Measurements from ENCODE around the gene SMIM26. TPM values are rescaled to one million over a fixed set of nuclear protein-coding genes. Genes with fewer than 3 reads are reported as not detected.

Gene SMIM26
- total RNA-seq, 4 donors from 2014 or later = 83.1 to 164 (median 112) TPM

DNA sequence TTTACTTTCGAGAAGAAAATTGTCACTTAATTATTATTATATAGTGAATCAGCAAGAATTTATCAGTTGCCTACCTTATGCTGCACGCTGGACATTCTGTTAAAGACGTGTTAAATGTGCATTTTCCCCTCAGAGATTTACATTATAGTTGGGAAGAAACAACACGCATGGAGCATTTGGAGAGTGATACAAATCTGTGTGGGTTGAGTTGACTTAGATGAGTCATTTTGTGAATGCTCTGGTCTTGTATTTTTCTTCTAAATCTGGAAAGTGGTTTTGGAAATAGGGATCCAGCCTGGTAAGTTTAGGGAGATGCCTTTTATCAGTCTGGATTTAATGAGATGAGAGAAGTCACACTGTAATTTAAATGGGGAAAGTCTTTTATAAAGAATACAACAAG lies 24.0 kb upstream of the SMIM26 start:
- H3K4me3 ChIP-seq (ENCODE audit: low read depth, poor library complexity, severe bottlenecking) = no peak overlapping the region
- 92 to 95% methylated on average over 4 of the region's 4 CpGs for WGBS, 2 donors
- no peak for DNase-seq (ENCODE audit: low spot score in 2 of 2)
- intact Hi-C loops (cut with DNase I; ENCODE audit: low total_unique reads) = no loop called here
- TF ChIP-seq, protein P1, sequence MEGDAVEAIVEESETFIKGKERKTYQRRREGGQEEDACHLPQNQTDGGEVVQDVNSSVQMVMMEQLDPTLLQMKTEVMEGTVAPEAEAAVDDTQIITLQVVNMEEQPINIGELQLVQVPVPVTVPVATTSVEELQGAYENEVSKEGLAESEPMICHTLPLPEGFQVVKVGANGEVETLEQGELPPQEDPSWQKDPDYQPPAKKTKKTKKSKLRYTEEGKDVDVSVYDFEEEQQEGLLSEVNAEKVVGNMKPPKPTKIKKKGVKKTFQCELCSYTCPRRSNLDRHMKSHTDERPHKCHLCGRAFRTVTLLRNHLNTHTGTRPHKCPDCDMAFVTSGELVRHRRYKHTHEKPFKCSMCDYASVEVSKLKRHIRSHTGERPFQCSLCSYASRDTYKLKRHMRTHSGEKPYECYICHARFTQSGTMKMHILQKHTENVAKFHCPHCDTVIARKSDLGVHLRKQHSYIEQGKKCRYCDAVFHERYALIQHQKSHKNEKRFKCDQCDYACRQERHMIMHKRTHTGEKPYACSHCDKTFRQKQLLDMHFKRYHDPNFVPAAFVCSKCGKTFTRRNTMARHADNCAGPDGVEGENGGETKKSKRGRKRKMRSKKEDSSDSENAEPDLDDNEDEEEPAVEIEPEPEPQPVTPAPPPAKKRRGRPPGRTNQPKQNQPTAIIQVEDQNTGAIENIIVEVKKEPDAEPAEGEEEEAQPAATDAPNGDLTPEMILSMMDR (IDR thresholded peaks at IDR 0.05) = no peak
- TF ChIP-seq POLR2A (IDR thresholded peaks at IDR 0.05) = no peak

DNA sequence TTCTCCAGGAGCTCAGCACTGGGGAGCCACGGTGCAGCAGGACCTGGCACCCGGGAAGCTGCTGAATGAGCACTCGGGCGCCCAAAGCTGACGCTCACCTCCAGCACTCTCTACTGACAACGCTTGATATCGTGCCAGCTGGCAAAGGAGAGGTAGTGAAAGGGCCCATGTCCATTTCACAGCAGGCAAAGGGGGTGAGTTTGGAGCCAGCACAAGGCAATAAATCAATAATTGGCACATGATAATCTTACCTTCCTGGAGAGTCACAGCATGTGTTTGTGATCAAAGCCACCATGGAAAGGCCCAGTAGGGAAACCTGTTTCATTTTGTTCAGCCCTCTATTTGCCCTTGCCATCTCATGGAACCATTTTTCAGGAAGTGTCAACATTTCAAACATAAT lies 23.3 kb upstream of the SMIM26 start:
- WGBS, 2 donors = 85 to 86% methylated on average over 7 of the region's 7 CpGs
- intact Hi-C loops (cut with DNase I; ENCODE audit: low total_unique reads) = no loop called here
- TF ChIP-seq, protein P1 (IDR thresholded peaks at IDR 0.05) = no peak
- no peak for TF ChIP-seq POLR2A (IDR thresholded peaks at IDR 0.05)
- H3K4me3 ChIP-seq (ENCODE audit: low read depth, poor library complexity, severe bottlenecking) = no peak overlapping the region
- no peak for DNase-seq (ENCODE audit: low spot score in 2 of 2)

DNA sequence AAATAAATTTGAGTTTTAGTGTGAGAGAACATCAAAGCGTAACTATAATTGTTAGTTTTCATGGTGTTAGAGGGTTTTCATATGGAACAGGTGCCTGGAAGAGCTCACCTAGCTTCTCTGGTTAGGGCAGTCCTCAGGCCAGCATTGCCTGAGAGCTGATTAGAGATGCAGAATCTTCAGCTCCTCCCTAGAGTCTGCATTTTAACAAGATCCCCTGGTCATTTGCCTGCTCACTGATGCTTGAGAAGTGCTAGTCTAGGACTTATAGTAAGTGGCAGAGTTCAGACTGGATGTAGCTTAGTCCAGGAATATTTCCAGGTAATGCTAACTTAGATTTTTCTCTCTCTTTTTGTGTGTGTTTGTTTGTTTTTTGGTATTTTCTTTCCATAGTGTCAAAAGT lies 21.7 kb upstream of the SMIM26 start:
- 94 to 100% methylated on average over 1 of the region's 1 CpG for WGBS, 2 donors
- TF ChIP-seq, protein P1 (IDR thresholded peaks at IDR 0.05) = no peak
- no peak for TF ChIP-seq POLR2A (IDR thresholded peaks at IDR 0.05)
- no peak overlapping the region for H3K4me3 ChIP-seq (ENCODE audit: low read depth, poor library complexity, severe bottlenecking)
- intact Hi-C loops (cut with DNase I; ENCODE audit: low total_unique reads) = no loop called here
- no peak for DNase-seq (ENCODE audit: low spot score in 2 of 2)

DNA sequence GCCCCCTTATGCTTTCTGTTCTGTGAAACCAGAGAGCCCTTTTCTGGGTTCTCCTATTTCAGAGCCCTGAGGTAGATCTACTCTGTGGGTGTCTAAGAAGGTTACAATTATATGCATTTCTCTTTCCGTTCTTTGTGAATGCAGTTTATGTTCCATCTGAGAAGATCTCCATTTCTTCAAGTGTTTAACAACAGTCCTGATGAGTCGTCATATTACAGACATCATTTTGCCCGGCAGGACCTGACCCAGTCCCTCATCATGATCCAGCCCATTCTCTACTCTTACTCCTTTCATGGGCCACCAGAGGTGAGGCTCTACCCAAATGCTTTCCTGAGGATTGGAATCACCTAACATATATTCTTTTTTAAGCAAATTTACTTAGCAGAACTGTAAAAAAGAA lies 18.8 kb upstream of the SMIM26 start:
- intact Hi-C loops (cut with DNase I; ENCODE audit: low total_unique reads) = no loop called here
- no peak for DNase-seq (ENCODE audit: low spot score in 2 of 2)
- no peak overlapping the region for H3K4me3 ChIP-seq (ENCODE audit: low read depth, poor library complexity, severe bottlenecking)
- TF ChIP-seq POLR2A (IDR thresholded peaks at IDR 0.05) = no peak
- TF ChIP-seq, protein P1 (IDR thresholded peaks at IDR 0.05) = no peak
- WGBS, 2 donors = 96 to 98% methylated on average over 3 of the region's 3 CpGs

DNA sequence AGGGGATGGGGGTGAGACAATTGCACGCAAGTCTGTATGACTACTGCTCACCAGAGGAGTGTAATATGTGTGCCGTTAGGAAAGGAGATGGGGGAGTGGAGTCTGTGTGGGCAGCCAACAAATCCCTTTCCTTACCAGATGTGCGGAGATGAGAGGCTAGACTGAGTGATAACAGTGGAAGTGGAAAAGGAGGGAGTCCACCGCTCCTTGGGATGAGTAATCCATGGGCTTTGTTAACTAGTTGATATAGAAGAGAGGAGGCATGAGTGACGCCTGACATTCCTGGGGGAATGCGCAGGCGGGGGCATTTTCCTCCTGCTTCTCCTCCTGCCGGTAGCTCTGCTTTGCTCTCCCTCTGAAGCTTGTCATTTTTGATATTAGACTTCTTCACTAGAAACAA lies 13.5 kb upstream of the SMIM26 start:
- no peak for DNase-seq (ENCODE audit: low spot score in 2 of 2)
- WGBS, 2 donors = 96 to 97% methylated on average over 8 of the region's 8 CpGs
- no peak overlapping the region for H3K4me3 ChIP-seq (ENCODE audit: low read depth, poor library complexity, severe bottlenecking)
- TF ChIP-seq POLR2A (IDR thresholded peaks at IDR 0.05) = no peak
- TF ChIP-seq, protein P1 (IDR thresholded peaks at IDR 0.05) = no peak
- intact Hi-C loops (cut with DNase I; ENCODE audit: low total_unique reads) = no loop called here

DNA sequence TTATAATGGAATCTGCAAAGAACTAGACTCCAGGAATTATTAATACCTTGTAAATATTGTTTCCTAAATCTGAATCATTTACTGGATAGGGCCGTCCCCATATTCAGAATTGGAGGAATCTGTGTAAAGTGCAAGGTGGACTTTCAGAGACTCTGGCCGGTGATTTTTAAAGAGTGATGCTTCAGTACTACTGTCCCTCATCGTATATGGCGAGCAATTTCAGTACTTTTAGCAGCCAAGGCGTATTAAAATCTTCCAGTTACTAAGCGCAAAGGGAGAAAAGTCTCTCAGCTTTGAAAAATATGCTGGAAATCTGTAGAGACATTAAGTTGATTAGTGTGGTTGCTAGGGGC lies 483 bp downstream of the SMIM26 start:
- intact Hi-C loops (cut with DNase I; ENCODE audit: low total_unique reads) = no loop called here
- DNase-seq (ENCODE audit: low spot score in 2 of 2) = no peak
- WGBS, 2 donors = 3 to 6% methylated on average over 6 of the region's 6 CpGs
- peak overlapping the region; percentile 46 for H3K4me3 ChIP-seq (ENCODE audit: low read depth, poor library complexity, severe bottlenecking)
- TF ChIP-seq, protein P1 (IDR thresholded peaks at IDR 0.05) = no peak
